Kasumi-1 (cell line): ENCODE data around the gene ZFR.
"Not testable (repeated sequence)": the region's sequence is repeated elsewhere in the genome, so short reads cannot be mapped to it uniquely, and the experiment has no call there.

Source experiments
- DNase-seq, 2 experiments: peaks; one replicate each; lab custom pipeline; 2025; lab: John Stamatoyannopoulos, UW

ZFR gene

DNA sequence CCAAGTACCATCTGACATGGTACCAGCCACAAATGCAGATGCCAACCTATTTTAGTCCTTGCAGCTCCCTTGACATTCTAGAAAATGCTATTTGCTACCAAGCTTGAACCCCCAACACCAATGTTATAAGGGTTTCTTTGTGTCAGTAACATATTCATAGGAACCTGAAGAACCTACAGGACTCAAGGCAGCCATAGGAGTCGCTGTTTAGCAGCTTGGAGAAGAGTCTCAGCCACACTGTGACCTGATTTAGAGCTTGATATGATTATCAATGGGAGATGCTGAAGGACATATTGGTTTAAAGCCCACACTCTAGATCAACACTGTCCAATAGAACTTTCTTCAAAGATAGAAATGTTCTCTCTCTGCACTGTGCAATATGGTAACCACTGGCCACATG, 6.4 kb upstream of the ZFR start:
- no peak for DNase-seq

DNA sequence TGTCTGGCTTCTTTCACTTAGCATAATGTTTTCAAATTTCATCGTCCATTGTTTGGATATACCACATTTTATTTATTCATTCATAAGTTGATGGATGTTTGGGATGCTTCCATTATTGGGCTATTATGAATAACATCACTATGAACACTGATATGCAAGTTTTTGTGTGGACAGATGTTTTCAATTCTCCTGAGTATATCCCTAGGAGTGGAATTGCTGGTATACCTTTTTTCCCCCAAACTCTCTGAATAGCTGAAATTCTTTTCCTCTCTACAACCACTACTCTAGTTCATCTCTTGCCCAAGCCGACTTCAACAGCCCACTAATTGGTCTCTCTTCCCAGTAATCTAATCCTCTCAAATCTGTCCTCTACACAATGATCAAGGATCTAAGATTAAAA, 4.7 kb upstream of the ZFR start:
- no peak for DNase-seq

DNA sequence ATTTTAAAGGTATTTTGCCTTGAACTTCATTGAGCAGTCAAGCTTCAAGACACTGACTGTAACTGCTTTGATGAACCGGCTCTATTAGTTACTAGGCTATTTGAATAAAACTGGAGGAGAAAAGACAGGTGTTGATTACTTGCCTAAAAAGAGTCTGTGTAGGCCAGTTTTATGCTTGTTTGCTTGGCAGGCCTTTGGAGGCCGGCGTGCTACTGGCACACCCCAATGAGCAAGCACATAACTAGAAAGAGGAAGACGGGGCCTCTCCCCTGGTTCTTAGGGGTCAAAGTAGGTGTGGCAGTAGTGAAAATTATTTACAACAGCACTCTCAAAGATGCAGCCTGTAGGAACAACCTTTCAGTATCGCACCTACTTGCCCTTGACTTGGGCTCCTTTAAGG, 2.1 kb upstream of the ZFR start:
- no peak for DNase-seq

DNA sequence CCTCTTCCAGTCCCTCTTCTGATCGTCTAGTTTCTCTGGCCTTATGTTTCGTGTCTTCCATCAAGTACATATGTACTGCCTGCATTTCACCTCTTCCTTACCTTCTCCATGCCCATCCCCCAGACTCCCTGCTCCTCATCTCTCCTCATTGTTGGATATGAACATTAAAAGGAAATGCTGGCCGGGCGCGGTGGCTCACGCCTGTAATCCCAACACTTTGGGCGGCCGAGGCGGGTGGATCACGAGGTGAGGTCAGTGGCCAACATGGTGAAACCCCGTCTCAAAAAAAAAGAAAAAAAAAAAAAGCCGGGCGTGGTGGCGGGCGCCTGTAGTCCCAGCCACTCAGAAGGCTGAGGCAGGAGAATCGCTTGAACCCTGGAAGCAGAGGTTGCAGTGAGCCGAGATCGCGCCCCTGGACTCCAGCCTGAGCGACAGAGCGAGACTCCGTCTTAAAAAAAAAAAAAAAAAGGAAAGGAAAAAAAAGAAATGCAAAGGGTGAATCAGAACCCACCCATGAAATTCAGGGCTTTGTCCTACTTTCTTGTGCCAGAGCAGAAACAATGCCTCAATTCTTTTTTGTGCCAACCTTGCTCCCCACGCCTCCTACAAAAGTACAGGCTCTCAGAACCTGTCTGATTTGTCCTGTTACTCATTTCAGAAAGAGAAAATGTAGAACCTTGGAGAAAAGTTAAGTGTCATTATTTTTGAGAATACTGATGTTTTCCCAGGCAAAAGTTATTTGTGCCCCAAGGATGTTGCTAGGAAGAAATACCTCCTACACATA, 1.5 kb upstream of the ZFR start:
- no peak for DNase-seq

DNA sequence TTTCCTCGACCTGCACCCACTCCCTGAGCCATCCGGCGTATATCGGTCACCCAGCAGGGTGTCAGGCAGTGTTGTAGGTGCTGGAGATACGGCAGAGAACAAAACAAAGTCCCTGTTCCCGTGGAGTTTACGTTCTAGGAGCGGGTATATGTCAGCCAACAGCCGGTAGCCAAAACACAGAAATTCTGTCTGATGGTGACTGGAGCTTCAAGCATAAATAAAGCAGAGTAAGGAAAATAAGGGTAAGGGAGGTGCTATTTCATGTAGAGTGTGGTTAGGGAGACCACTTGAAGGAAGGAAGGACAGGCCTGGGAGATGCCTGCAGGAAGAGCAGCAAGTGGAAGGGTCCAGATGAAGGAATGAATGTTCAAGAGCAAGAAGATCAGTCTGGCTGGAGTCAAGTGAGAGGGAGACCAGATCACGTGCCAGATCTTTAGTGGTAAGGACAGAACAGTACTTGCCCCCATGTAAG, 783 bp upstream of the ZFR start:
- DNase-seq: no peak

DNA sequence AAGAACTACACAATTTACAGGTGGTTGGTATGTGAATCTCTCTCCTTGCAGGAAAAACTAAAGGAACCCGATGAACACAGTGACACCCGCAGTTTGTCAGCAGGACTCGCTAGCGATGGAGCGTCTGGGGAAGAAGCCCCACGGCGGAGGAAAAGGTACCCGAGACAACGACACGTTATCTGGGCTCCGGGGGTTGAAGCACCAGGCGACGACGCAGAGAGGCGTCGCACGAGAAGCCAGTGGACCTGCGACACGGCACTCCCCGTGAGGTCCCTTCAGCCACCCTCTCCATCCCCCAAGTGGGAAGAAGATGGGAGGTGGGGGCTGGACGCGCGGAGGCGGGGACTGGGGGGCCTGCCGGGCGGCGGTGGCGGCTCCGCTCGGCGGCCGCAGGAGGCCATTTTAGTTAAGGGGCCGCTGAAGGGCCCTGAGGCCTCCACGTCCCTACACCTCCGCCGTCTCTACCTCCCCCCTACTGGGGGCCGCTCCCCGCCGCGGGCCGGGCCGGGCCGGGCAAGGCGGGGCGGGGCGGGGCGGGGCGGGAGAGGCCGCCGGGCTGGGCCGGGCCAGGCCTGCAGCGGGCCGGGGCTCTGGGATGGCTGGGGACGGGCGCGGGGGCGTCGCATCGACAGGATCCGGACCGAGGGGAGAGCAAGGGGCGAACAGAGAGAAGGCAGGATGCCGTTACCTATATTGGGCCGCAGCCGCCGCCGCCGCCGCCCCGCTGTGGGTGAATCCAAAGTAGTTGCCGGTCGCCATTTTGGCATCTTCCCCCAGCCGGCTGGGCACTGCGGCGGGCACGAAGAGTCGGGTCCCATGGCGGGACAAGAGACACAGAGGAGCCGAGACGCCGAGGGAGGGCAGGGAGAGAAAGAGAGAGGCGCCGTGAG, 754 bp downstream of the ZFR start:
- peak; percentile 49 to 50 for DNase-seq

DNA sequence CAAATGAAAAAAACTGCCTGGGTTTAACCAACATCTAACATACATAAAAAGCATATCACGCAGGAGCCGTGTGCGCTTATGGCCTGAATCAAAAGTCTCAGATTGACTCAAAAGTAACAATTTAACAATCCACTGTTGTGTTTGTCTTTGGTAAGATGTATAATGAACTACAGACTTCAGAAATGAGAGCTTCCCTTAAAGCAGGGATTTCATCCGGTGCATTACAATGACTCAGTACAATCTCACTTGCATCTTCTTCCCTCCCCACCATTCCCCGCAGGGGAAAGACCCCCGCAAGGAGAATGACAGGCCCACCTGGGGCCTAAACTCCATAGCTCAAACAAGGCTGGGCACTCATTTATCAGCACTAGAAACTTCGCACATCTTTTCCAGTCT, 1.4 kb downstream of the ZFR start:
- peak; percentile 40 to 49 for DNase-seq

DNA sequence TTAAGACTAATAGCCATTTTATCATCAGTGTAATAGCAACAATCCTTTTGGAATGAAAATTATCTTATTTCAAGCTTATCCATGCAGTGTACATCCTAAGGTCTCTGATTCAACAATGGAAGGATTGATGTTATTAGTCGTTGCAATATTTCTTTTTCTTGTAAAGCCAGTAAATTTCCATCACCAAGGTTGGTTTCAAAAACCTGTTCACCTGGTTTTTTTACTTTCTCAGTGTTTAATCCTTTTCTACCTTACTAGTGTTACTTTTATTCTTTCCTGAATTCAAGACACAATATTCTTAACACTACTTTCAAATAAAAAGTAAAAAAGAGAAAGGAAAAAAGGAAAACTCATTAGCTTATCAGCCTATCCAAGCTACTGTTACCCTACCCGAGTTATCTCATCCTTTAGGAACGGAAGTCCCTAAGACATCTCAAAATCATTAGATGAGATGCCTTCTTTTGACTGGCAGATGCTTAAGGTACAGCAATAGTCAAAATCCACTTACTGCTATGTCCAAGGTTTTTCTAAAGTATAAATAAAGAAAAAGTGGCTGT, 5.4 kb downstream of the ZFR start:
- no peak for DNase-seq

DNA sequence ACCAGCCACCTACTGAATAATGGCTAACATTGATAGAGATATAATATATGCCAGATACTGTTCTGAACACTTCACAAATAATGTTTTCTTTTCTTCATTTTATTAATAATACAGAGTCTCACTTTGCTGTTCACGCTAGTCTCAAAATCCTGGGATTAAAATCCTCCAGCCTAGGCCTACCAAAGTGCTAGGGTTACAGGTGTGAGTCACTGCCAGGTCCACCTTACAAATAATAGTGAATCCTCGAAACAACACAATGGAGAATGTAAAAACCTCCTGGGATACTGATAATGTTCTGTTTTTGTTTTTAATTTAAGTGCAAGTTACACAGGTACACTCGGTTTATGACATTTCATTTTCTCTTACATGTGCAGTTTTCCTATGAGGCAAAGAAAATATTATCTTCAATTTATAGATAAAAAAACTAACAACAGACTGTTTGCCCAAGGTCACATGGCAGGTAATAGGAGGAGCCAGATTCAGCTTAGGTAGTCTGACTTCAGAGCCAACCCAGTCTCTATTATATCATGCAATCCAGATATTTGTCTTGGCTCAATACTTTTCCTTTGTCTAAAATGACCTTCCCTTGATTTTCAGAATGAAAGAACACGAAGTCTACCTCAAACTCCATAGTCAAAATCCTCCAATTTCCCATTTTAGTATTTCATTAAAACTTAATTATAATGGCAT, 7.8 kb downstream of the ZFR start:
- no peak for DNase-seq

DNA sequence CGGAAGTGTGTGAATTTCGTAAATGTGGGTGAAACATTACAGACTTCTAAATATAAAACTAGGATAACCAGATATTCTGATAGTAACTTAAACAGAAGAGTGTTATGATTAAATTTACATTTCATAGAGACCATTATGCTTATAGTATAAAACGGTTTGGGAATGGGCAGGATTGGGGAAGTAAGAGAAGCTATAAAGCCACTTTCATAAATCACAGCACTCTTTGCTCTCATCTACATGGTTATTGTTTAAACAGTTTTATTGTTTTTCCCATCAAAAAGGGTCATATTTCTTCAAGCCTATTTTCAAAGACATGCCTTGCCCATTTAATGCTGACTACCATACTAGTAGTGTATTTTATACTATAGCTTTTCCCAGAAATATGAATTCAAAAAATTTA, 9.2 kb downstream of the ZFR start:
- DNase-seq: no peak

DNA sequence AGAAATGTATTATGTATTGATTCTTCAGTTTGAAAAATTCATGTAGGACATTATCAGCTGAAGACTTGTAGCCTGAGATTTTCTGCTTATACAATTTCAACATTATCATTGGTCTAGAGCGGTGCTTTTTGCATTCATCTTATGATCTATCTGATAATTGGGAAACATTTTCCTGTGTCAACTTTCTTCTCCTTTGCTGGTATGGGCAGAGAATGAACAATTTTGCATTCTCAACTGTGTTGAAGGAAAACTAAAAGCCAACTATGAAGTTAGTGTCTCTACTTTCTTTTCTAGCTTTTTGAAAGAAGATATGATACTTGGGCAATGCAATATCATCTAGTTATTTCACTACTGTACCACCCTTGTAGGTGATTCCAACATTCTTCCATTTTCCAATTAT, 10.3 kb downstream of the ZFR start:
- no peak for DNase-seq

DNA sequence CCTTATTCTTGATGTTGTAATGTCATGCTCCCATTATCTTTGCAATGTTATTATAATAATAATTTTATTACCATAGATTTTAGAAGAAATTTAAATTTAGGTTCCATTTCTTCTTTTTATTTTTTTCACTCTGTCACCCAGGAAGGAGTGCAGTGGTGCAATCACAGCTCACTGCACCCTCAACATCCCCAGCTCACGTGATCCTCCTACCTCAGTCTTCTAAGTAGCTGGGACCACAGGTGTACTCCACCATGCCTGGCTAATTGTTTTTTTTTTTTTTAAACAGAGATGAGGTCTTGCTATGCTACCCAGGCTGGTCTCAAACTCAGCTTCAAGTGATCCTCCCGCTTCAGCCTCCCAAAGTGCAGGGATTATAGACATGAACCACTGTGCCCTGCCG, 11.9 kb downstream of the ZFR start:
- no peak for DNase-seq

DNA sequence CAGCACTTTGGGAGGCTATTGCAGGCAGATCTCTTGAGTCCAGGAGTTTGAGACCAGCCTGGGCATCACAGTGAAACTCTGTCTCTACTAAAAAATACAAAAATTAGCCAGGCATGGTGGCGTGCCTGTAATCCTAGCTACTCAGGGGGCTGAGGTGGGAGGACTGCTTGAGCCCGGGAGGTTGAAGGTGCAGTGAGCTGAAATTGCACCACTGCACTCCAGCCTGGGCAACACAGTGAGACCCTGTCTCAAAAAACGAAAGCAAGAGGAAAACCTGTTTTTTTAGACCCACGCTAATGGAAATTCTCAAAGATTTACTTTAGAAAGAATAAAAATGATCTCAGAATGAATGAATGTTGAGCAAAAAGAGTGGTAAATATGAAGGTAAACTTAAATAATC, 13.7 kb downstream of the ZFR start:
- not testable (repeated sequence) for DNase-seq

DNA sequence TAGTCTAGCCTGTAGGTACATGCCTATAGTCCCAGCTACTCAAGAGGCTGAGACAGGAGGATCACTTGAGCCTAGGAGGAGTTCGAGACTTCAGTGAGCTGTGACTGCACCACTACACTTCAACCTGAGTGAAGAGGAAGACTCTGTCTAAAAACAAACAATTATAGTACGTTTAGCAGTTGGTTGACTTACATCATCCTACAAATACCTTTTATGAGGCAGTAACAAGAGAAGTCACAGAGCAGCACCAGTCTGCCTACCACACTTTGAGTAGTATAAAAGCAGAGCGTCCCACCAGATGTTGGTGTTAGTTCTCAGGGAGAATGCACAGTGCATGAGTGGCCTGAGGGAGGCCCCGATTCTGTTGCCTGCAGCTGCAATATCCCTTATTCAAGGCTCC, 16.1 kb downstream of the ZFR start:
- no peak for DNase-seq

DNA sequence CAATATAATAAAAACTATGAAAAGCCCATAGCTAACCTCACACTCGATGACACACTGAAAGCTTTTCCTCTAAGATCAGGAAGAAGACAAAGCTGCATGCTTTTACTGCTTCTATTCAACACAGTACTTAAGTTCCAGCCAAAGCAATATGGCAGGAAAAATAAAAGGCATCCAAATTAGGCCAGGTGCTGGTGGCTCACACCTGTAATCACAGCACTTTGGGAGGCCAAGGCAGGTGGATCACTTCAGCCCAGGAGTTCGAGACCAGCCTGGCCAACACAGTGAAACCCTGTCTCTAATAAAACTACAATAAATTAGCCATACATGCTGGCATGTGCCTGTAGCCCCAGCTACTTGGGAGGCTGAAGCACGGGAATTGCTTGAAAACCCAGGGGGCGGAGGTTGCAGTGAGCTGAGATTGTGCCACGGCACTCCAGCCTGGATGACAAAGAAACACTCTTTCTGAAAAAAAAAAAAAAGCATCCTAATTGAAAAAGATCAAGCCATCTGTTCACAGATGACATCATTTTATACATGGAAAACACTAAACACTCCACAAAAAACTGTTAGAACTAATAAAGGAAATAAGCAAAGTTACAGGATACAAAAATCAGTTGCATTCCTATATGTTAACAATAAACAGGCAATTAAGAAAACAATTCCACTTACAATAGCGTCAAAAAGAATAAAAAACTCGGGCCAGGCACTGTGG, 17.9 kb downstream of the ZFR start:
- no peak for DNase-seq

DNA sequence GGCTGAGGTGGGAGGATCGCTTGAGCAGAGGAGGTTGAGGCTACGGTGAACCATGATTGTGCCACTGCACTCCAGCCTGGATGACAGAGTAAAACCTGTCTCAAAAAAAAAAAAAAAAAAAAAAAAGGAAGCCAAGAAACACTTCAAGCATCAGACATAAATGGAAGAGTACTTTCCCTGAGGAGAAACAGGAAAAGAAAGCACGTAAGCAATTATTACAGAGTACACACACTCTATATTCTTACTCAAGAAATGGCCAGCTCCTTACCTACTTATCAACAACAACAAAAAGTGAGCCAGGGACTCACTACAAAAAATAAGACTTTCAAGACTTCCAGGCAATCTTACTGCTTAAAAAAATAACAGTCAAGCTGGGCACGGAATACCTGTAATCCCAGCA, 21.8 kb downstream of the ZFR start:
- no peak for DNase-seq

DNA sequence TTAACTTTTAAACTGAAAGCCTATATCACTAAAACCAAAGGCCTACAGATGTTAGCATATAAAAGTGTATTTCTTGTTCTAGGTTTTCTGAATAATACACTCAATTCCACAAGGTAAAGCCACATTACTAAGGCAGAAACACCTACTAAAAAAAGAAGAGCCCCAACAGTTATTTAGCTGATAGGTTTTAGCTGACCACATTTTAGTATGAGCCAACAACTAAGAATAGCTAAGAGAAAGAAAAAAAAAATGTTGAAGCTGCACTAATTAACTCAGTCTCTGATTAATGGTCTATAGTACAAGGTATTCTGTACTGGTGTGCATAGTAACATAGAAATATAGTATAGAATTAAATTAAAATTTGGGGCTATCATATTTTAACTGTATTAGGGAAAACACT, 23.5 kb downstream of the ZFR start:
- DNase-seq: no peak

DNA sequence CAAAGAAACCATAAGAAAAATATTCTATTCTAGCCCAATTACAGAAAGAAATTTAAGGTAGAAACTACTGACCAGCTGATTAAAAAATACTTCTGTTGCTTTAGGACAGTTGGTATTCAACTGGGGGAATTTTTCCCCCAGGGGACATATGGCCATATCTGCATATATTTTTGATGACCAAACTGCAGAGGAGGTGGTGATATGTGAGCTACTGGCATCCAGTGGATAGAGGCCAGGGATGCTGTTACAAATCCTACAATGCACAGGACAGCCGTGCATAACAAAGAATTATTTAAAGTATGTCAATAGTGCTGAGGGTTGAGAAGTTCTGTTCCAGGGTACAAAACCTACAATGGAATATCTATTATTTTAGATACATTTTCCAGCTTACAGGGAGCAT, 24.0 kb downstream of the ZFR start:
- no peak for DNase-seq

DNA sequence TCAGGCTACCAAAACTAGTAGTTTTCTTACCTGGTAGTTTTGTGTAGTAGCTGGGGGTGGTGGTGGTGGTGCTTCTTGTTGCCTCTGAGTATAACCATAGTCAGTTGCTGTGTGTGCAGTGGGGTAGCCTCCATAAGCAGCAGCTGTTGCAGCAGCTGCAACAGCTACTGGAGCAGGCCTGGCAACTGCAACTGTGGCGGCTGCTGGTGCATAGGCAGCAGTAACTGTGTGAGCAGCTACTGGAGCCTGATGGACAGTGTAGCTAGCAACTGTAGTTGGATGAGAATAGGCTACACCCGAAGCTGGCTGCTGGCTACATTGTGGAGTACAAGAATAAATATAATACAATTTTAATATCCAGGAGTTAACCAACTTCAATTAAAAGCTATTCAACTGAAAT, 24.7 kb downstream of the ZFR start:
- no peak for DNase-seq

DNA sequence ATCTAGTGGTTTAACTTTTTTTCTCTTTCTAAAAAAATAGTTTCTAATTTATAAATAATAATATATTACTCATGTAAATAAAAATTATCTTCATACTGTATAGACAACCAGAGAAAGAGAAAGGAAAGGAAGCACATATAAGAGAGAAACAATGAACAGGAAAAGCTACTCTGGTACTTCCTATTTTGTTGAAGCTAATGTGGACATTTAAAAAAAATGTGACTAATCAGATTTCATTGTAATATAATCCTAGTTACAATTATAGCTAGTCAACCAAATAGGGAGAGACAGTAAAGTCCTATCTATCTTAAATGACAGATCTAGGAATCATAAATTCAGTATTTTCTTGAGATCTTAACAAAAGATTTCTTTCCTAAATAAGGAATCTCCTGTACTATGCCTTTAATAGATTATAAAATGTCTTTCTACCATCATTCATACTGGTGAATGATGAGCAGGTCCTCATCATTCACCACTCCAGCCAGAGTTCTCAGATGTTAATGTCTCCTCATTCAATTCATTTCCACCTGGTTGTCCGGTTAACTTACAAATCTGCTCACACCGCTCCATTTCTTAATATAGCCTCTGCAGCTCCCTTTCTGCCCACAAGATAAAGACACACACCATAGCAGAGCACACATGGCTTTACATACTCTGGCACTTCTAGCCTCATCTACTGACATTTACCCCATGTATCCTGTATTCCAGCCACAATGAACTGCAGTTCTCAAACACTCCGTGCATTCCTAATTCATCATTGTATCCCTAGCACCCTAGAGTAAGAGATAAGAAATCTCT, 30.9 kb downstream of the ZFR start:
- DNase-seq: peak; percentile 8 to 21

DNA sequence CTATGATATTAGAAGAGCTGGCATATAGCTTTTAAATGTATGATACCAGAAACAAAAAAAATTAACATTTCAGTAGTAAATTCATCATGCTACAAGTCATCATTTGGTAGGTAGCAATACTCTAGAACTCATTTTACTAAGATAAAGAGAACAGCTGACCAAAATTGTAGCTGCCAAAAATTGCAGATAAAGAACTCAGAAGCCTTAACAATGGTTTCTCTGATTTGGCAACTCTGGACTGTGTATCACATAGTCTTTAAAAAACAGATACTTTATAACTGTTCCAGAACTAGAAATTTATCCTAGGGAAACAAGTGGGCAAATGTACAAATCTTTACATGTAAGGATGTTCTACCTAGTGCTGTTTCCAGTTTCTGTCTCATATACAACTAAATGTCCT, 33.9 kb downstream of the ZFR start:
- DNase-seq: no peak
